Suprapubic skin (tissue), 4 donors: ENCODE measurements around the gene IQCC. TPM values are rescaled to one million over a fixed set of nuclear protein-coding genes. Genes with fewer than 3 reads are reported as not detected.
A peak's percentile ranks its signal among the peaks of the same experiment; 100 is the strongest.

Experiments used
- DNase-seq, 2 donors: peaks; one replicate each; pipeline ENCODE4 v3.0.0-alpha.2; 2019; ENCODE audit warnings: low spot score in 2 of 2
- H3K27ac ChIP-seq: fragments of 200-600 bp; sonication (generic); one replicate; pipeline ENCODE4 v1.5.1; 2019
- H3K27me3 ChIP-seq: fragments of 200-600 bp; sonication (generic); one replicate; pipeline ENCODE4 v1.5.1; 2019
- H3K36me3 ChIP-seq: fragments of 200-600 bp; sonication (generic); one replicate; pipeline ENCODE4 v1.5.1; 2019
- H3K4me1 ChIP-seq: fragments of 200-600 bp; sonication (generic); one replicate; pipeline ENCODE4 v1.5.1; 2019
- H3K4me3 ChIP-seq: fragments of 200-600 bp; sonication (generic); one replicate; pipeline ENCODE4 v1.5.1; 2019; ENCODE audit warnings: mild to moderate bottlenecking
- H3K9me3 ChIP-seq: fragments of 200-600 bp; sonication (generic); one replicate; pipeline ENCODE4 v1.5.1; 2019
- EP300 ChIP-seq: sonication (generic); formaldehyde crosslinking; IDR thresholded peaks from one replicate; pipeline ENCODE4 v1.6.1; 2017; ENCODE audit warnings: antibody characterized with exemption
- POLR2A ChIP-seq, 2 donors: fragments of 450-650 bp; IDR thresholded peaks; one replicate each; pipeline ENCODE4 v1.6.1; 2017; ENCODE audit warnings: antibody characterized with exemption in 2 of 2, mild to moderate bottlenecking in 2 of 2, moderate library complexity in 2 of 2
- POLR2AphosphoS5 ChIP-seq, 3 donors: sonication (generic); formaldehyde crosslinking; IDR thresholded peaks; one replicate each; pipeline ENCODE4 v1.6.1; 2017; ENCODE audit warnings: antibody characterized with exemption in 3 of 3
- WGBS: methylation state at CpG from one replicate; pipeline ENCODE4 v1.1.5; 2018; 5-methylcytosine and 5-hydroxymethylcytosine counted together
- total RNA-seq, 4 donors: library from RNA; depleted of rRNA; stranded (reverse); fragments of >200 nt; gene quantifications; one replicate each; pipeline ENCODE4 v1.1.0, GENCODE V29; 2016
- TF ChIP-seq, protein P1 (sequence below), 2 donors: fragments of 200-600 bp in 1 of 2; fragments of 450-650 bp in 1 of 2; sonication (generic) in 1 of 2; IDR thresholded peaks; one replicate each; pipeline ENCODE4 v1.5.1; 2016 to 2019; ENCODE audit warnings: antibody characterized with exemption in 2 of 2, mild to moderate bottlenecking in 1 of 2, moderate library complexity in 1 of 2

The IQCC gene
- total RNA-seq, 4 donors from 2014 or later = 1.7 to 4.4 (median 3.7) TPM

DNA sequence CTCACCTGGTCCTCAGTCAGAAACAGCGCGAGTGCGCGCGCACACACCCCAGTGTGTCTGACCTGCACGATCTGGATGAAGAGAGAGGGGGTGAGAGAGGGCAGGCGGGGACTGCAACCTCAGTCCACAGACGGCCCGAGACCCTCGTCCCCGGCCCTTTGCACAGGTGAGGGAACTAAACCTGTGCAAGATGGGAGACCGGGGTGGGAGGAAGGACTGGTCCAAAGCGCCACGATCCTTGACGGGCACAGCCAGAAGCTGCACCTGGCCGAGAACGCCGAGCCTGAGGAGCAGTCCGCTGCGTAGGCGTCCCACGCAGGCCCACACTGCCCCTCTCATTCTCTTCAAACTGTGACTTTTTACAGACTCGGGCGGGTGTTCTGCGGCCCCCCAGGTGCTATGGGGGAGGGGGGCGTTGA, 519 bp upstream of the IQCC start:
- Histone ChIP-seq H3K4me1 (peaks cover 45% of the 10 kb centered on the region), H3K27me3 (no peaks in the 10 kb centered on the region), H3K27ac (no peak overlapping the region), H3K9me3 (no peaks in the 10 kb centered on the region), H3K36me3 (no peaks in the 10 kb centered on the region), H3K4me3 (peak overlapping the region; percentile 72)
- WGBS = 31% methylated on average over 25 of the region's 26 CpGs
- no peak for DNase-seq
- TF ChIP-seq POLR2A (IDR thresholded peaks at IDR 0.05) (no peak), EP300 (no peak), POLR2AphosphoS5 (IDR thresholded peaks at IDR 0.05) (no peak)
- TF ChIP-seq, protein P1, sequence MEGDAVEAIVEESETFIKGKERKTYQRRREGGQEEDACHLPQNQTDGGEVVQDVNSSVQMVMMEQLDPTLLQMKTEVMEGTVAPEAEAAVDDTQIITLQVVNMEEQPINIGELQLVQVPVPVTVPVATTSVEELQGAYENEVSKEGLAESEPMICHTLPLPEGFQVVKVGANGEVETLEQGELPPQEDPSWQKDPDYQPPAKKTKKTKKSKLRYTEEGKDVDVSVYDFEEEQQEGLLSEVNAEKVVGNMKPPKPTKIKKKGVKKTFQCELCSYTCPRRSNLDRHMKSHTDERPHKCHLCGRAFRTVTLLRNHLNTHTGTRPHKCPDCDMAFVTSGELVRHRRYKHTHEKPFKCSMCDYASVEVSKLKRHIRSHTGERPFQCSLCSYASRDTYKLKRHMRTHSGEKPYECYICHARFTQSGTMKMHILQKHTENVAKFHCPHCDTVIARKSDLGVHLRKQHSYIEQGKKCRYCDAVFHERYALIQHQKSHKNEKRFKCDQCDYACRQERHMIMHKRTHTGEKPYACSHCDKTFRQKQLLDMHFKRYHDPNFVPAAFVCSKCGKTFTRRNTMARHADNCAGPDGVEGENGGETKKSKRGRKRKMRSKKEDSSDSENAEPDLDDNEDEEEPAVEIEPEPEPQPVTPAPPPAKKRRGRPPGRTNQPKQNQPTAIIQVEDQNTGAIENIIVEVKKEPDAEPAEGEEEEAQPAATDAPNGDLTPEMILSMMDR (IDR thresholded peaks at IDR 0.05) = no peak

DNA sequence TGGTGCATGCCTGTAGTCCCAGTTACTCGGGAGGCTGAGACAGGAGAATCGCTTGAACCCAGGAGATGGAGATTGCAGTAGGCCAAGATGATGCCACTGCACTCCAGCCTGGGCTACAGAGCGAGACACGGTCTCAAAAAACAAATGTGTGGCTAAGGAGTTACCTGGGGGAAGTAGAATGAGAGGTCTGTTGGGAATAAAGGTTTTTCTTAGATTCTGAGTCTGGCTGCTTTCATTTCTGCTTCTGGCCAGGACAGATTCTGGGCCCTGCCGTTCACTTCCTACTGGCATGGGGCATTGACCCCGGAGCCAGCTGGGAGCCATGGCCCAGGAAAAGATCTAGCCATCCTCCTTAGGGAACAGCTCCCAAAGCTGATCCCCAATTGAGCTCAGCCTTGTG, 3.0 kb downstream of the IQCC start:
- 90% methylated on average over 6 of the region's 6 CpGs for WGBS
- TF ChIP-seq POLR2AphosphoS5 (IDR thresholded peaks at IDR 0.05) (no peak), POLR2A (IDR thresholded peaks at IDR 0.05) (no peak), EP300 (no peak)
- TF ChIP-seq, protein P1 (IDR thresholded peaks at IDR 0.05) = no peak

DNA sequence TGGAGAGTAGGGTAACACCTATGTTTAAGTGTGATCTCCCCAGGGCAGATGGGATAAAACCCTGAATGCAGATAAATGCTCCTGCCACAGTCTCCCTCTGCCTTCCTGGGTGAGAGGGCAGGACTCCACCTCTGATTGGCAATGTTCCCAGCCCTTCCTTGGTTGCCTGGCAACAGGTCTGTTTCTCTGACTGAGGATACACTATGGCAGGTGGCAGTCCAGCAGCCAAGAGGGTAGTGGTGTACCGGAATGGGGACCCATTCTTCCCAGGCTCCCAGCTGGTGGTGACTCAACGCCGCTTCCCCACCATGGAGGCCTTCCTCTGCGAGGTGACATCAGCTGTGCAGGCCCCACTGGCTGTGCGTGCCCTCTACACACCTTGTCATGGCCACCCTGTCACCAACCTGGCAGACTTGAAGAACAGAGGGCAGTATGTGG, 3.4 kb downstream of the IQCC start, which contains the start of gene DCDC2B:
TSS of gene DCDC2B (plus strand) at position 199 of the 438 bp plus-strand sequence. CDS start at position 204, 5 bp downstream.
- no peak within 1 kb of the TSS for H3K4me3 ChIP-seq
- peaks cover 6% of the 10 kb centered on the region for H3K36me3 ChIP-seq
- TF ChIP-seq POLR2AphosphoS5 (IDR thresholded peaks at IDR 0.05) (no peak), POLR2A (IDR thresholded peaks at IDR 0.05) (no peak), EP300 (no peak)
- TF ChIP-seq, protein P1 (IDR thresholded peaks at IDR 0.05) = no peak
- peak in 1 of 2 donors; percentile 71 for DNase-seq
- H3K27ac ChIP-seq = no peak within 1 kb of the TSS
- H3K27me3 ChIP-seq = no peaks in the 10 kb centered on the region
- WGBS = no CpG with 5 or more reads among the region's 5 CpGs
- H3K9me3 ChIP-seq = no peaks in the 10 kb centered on the region
- H3K4me1 ChIP-seq = peaks cover 23% of the 10 kb centered on the region

More for the DNA sequence above, 3.0 kb downstream of the IQCC start:
- no peak overlapping the region for H3K27ac ChIP-seq
- H3K4me1 ChIP-seq = peaks cover 23% of the 10 kb centered on the region
- no peaks in the 10 kb centered on the region for H3K27me3 ChIP-seq
- H3K9me3 ChIP-seq = no peaks in the 10 kb centered on the region
- no peak for DNase-seq
- peaks cover 6% of the 10 kb centered on the region for H3K36me3 ChIP-seq
- H3K4me3 ChIP-seq = no peak overlapping the region

DNA sequence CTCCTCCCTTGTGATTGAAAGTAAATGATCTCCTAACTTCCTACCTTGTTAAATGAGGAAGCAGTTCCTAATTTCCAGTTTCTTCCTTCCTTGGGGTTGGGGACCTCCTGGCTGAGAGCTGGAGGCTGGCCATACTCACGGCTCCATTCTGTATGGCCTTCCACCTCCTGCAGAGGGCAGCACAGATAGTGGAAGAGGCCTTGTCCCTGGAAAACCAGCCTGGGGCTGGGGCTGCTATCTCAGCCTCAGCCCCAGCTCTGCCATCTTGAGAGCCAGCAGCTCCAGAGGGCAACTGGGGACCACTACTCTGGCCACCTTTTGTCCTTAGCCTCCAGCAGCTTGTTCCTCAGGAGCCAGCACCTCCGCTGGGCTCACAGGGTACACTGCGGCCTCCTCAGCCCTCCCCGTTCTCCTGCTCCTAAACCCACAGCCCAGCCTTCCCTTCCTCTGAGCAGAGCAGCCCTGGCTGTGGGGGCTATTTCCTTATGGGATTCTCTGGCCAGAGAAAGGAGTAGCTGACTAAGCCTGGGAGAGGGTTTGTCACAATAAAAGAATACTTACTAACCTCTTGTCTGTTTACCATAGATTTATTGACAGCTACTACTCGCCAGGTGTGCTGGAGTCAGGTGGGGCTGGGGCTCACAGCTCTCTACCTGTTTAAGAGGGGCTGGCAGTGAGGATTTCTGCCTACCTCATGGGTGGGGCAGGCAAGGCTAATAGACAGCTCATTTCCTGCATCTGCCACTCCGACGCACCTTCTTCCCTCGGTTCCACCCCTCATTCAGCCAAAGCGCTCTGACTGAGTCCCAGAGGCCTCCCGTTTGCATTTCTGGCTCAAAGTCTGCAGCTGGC, 10.4 kb downstream of the IQCC start:
- H3K9me3 ChIP-seq = no peaks in the 10 kb centered on the region
- DNase-seq = no peak
- TF ChIP-seq POLR2A (IDR thresholded peaks at IDR 0.05) = no peak
- TF ChIP-seq, protein P1 (IDR thresholded peaks at IDR 0.05) = peak; percentile 37 to 73
- TF ChIP-seq EP300 = no peak
- TF ChIP-seq POLR2AphosphoS5 (IDR thresholded peaks at IDR 0.05) = no peak
- no peak overlapping the region for H3K27ac ChIP-seq
- no peak overlapping the region for H3K4me3 ChIP-seq
- no peaks in the 10 kb centered on the region for H3K27me3 ChIP-seq
- 71% methylated on average over 10 of the region's 10 CpGs for WGBS
- peaks cover 15% of the 10 kb centered on the region for H3K4me1 ChIP-seq
- peaks cover 40% of the 10 kb centered on the region for H3K36me3 ChIP-seq

DNA sequence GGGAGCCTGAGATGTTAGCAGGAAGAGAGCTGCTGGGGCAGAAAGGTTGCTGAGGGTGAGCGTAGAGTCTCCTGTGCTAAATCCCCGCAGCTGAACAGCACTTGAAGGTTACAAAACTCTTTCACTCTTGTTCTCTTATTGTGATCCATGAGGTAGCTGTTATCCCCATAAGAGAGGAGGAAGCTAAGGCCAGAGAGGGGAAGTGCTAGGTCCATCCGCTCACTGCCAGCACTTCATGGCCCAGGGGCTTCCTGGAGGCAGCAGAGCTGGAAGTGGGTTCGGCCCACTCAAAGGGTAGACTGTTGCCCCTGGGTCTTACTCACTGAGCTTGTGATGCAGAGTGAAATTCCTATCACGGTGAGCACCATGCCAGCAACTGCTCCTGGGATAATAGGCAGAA, 11.1 kb downstream of the IQCC start:
- Histone ChIP-seq H3K4me3 (no peak overlapping the region), H3K27me3 (no peaks in the 10 kb centered on the region), H3K36me3 (peaks cover 40% of the 10 kb centered on the region), H3K27ac (no peak overlapping the region), H3K4me1 (peaks cover 22% of the 10 kb centered on the region), H3K9me3 (no peaks in the 10 kb centered on the region)
- TF ChIP-seq, protein P1 (IDR thresholded peaks at IDR 0.05) = no peak
- TF ChIP-seq POLR2A (IDR thresholded peaks at IDR 0.05) (no peak), POLR2AphosphoS5 (IDR thresholded peaks at IDR 0.05) (no peak), EP300 (no peak)
- WGBS = 91% methylated on average over 5 of the region's 5 CpGs
- DNase-seq = no peak
